Measurements from ENCODE around the gene GHRH. TPM values are rescaled to one million over a fixed set of nuclear protein-coding genes. Genes with fewer than 3 reads are reported as not detected.

The GHRH gene
- total RNA-seq, 2 donors from 2014 or later, result not detected

GRCh38 chr20:37276494-37277252 lies 15.1 kb upstream of the GHRH start:
- no peak overlapping the region for H3K27ac Mint-ChIP-seq
- H3K9me3 Mint-ChIP-seq, result no peaks in the 10 kb centered on the region
- DNase-seq (ENCODE audit: low spot score in 2 of 2), result no peak
- ATAC-seq, result peak in 1 of 2 donors; percentile 51
- no peaks in the 10 kb centered on the region for H3K36me3 Mint-ChIP-seq

- no peak overlapping the region for H3K27ac Mint-ChIP-seq
- ATAC-seq (no peak), DNase-seq (ENCODE audit: low spot score in 2 of 2) (no peak)
- no peaks in the 10 kb centered on the region for H3K36me3 Mint-ChIP-seq
- H3K9me3 Mint-ChIP-seq, result no peaks in the 10 kb centered on the region
Observed at GRCh38 chr20:37274851-37275524, 13.4 kb upstream of the GHRH start.

- no peaks in the 10 kb centered on the region for H3K36me3 Mint-ChIP-seq
- H3K9me3 Mint-ChIP-seq, result no peaks in the 10 kb centered on the region
- no peak for DNase-seq (ENCODE audit: low spot score in 2 of 2)
- no peak overlapping the region for H3K27ac Mint-ChIP-seq
- ATAC-seq, result no peak
Observed at GRCh38 chr20:37273988-37274387, 12.4 kb upstream of the GHRH start.

GRCh38 chr20:37271421-37271768 lies 9.8 kb upstream of the GHRH start:
- Mint-ChIP-seq H3K36me3 (no peaks in the 10 kb centered on the region), H3K9me3 (no peaks in the 10 kb centered on the region), H3K27ac (peak overlapping the region in 1 of 2 donors; percentile 12)
- DNase-seq (ENCODE audit: low spot score in 2 of 2), result no peak
- ATAC-seq, result no peak

GRCh38 chr20:37270576-37271420 lies 9.2 kb upstream of the GHRH start:
- DNase-seq (ENCODE audit: low spot score in 2 of 2), result no peak
- no peaks in the 10 kb centered on the region for H3K9me3 Mint-ChIP-seq
- H3K36me3 Mint-ChIP-seq, result no peaks in the 10 kb centered on the region
- peak overlapping the region in 1 of 2 donors; percentile 12 for H3K27ac Mint-ChIP-seq
- peak in 1 of 2 donors; percentile 29 for ATAC-seq

GRCh38 chr20:37267667-37268313 lies 6.2 kb upstream of the GHRH start:
- Mint-ChIP-seq H3K9me3 (no peaks in the 10 kb centered on the region), H3K27ac (no peak overlapping the region), H3K36me3 (no peaks in the 10 kb centered on the region)
- ATAC-seq, result no peak
- no peak for DNase-seq (ENCODE audit: low spot score in 2 of 2)

- no peak for ATAC-seq
- DNase-seq (ENCODE audit: low spot score in 2 of 2), result no peak
- H3K36me3 Mint-ChIP-seq, result no peaks in the 10 kb centered on the region
- H3K9me3 Mint-ChIP-seq, result no peaks in the 10 kb centered on the region
- peak overlapping the region in 1 of 2 donors; percentile 12 for H3K27ac Mint-ChIP-seq
Observed at GRCh38 chr20:37266940-37267666, 5.5 kb upstream of the GHRH start.

- no peak overlapping the region for H3K27ac Mint-ChIP-seq
- H3K36me3 Mint-ChIP-seq, result no peaks in the 10 kb centered on the region
- no peaks in the 10 kb centered on the region for H3K9me3 Mint-ChIP-seq
- DNase-seq (ENCODE audit: low spot score in 2 of 2) (no peak), ATAC-seq (peak; percentile 80 to 91)
Observed at GRCh38 chr20:37265152-37265551, 3.5 kb upstream of the GHRH start.

GRCh38 chr20:37263686-37264085 lies 2.1 kb upstream of the GHRH start:
- Mint-ChIP-seq H3K27ac (no peak overlapping the region), H3K9me3 (no peaks in the 10 kb centered on the region), H3K36me3 (no peaks in the 10 kb centered on the region)
- ATAC-seq (no peak), DNase-seq (ENCODE audit: low spot score in 2 of 2) (no peak)

GRCh38 chr20:37262505-37262904 lies 891 bp upstream of the GHRH start:
- ATAC-seq (no peak), DNase-seq (ENCODE audit: low spot score in 2 of 2) (no peak)
- no peaks in the 10 kb centered on the region for H3K36me3 Mint-ChIP-seq

GRCh38 chr20:37260923-37261322 lies 691 bp downstream of the GHRH start:
- DNase-seq (ENCODE audit: low spot score in 2 of 2) (no peak), ATAC-seq (no peak)
- H3K27ac Mint-ChIP-seq, result no peak overlapping the region
- no peaks in the 10 kb centered on the region for H3K9me3 Mint-ChIP-seq
- H3K36me3 Mint-ChIP-seq, result no peaks in the 10 kb centered on the region

More at GRCh38 chr20:37262505-37262904, 891 bp upstream of the GHRH start:
- Mint-ChIP-seq H3K27ac (no peak overlapping the region), H3K9me3 (no peaks in the 10 kb centered on the region)

- no peak for ATAC-seq
- DNase-seq (ENCODE audit: low spot score in 2 of 2), result no peak
- H3K36me3 Mint-ChIP-seq, result no peaks in the 10 kb centered on the region
- H3K27ac Mint-ChIP-seq, result peak overlapping the region in 1 of 2 donors; percentile 6
- no peaks in the 10 kb centered on the region for H3K9me3 Mint-ChIP-seq
Observed at GRCh38 chr20:37259865-37260264, 1.7 kb downstream of the GHRH start.

GRCh38 chr20:37259031-37259430 lies 2.6 kb downstream of the GHRH start:
- ATAC-seq (no peak), DNase-seq (ENCODE audit: low spot score in 2 of 2) (no peak)
- H3K9me3 Mint-ChIP-seq, result no peaks in the 10 kb centered on the region
- H3K27ac Mint-ChIP-seq, result no peak overlapping the region
- H3K36me3 Mint-ChIP-seq, result no peaks in the 10 kb centered on the region

- H3K9me3 Mint-ChIP-seq, result no peaks in the 10 kb centered on the region
- peak overlapping the region in 1 of 2 donors; percentile 58 for H3K27ac Mint-ChIP-seq
- ATAC-seq, result no peak
- no peaks in the 10 kb centered on the region for H3K36me3 Mint-ChIP-seq
- no peak for DNase-seq (ENCODE audit: low spot score in 2 of 2)
Observed at GRCh38 chr20:37257988-37258387, 3.6 kb downstream of the GHRH start.

GRCh38 chr20:37257530-37257929 lies 4.1 kb downstream of the GHRH start:
- DNase-seq (ENCODE audit: low spot score in 2 of 2) (no peak), ATAC-seq (no peak)
- no peaks in the 10 kb centered on the region for H3K9me3 Mint-ChIP-seq
- no peaks in the 10 kb centered on the region for H3K36me3 Mint-ChIP-seq
- H3K27ac Mint-ChIP-seq, result no peak overlapping the region

- H3K36me3 Mint-ChIP-seq, result no peaks in the 10 kb centered on the region
- ATAC-seq (peak in 1 of 2 donors; percentile 3), DNase-seq (ENCODE audit: low spot score in 2 of 2) (no peak)
- H3K9me3 Mint-ChIP-seq, result no peaks in the 10 kb centered on the region
- no peak overlapping the region for H3K27ac Mint-ChIP-seq
Observed at GRCh38 chr20:37256286-37256685, 5.3 kb downstream of the GHRH start.
